Fibroblast of skin of right biceps (primary cell): ENCODE data around the gene SULT4A1.

Experiments used
- DNase-seq: peaks from one replicate; pipeline ENCODE4 v3.0.0-alpha.2; 2013

Gene SULT4A1

DNA sequence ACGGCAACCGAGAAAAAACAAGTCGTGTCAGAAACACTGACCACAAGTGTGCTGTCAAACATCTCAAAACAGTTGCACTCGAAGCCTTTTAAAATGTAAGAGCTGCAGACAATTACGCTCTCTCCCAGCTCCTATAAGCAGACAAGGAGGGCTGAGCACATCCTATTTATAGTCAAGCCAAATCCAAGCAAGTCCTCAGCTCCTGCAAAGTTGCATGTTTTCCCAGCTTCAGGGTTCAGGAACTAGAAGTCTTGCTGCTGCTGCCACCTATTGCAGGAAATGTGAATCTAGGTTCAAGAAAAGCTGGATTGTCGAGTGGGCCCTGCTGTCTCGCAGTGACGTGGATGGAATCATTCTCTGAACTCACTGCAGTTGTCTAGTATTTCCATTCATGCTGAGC lies 65.7 kb downstream of the SULT4A1 start:
- peak; percentile 53 for DNase-seq

GRCh38 chr22:43795320-43795719 lies 67.0 kb downstream of the SULT4A1 start:
- no peak for DNase-seq

GRCh38 chr22:43792905-43793304 lies 69.4 kb downstream of the SULT4A1 start:
- DNase-seq = no peak

GRCh38 chr22:43789452-43789851 lies 72.9 kb downstream of the SULT4A1 start:
- DNase-seq = peak; percentile 88

- DNase-seq = no peak
Measured at GRCh38 chr22:43783777-43784176, 78.5 kb downstream of the SULT4A1 start.

GRCh38 chr22:43782448-43782847 lies 79.9 kb downstream of the SULT4A1 start:
- DNase-seq = no peak

- peak; percentile 63 for DNase-seq
Measured at GRCh38 chr22:43777286-43777685, 85.0 kb downstream of the SULT4A1 start.

DNA sequence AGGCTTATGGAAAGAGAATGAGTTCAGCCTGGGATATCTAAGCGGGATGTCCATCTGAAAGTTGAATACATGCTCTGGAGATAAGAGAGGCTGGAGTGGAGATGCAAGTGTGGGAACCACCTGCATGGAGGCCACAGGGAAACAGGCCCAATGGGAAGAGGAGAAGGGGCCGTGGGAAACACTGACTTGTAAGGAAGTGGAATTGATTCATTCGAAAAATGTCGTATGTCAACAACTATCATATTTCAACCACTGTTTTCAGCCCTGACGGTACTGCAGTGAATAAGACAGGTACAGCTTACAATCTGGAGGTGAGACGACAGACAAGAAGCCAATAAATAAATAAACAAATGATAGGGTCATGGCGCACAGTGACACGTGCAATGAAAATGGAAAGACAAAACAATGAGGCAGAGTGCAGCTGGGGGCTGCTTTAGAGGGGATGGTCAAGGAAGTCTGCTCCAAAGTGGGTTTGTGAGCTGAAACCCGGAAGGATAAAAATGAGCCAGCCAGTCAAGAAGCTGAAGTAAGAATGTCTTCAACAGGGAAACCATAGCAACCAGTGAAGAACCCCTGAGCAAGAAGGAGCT lies 86.1 kb downstream of the SULT4A1 start:
- no peak for DNase-seq
